HG02642 (cell line): ENCODE data around the gene MOXD1.
"Not testable (repeated sequence)": the region's sequence is repeated elsewhere in the genome, so short reads cannot be mapped to it uniquely, and the experiment has no call there.

ENCODE experiments used
- ATAC-seq: cut with Tn5 transposase; IDR thresholded peaks from one replicate; pipeline ENCODE4 v1.9.1; 2021; ENCODE audit warnings: mild to moderate bottlenecking; ENCODE audit not compliant: unreplicated experiment, poor library complexity

The MOXD1 gene

GRCh38 chr6:132287101-132287500, 114.2 kb downstream of the MOXD1 start:
- no peak for ATAC-seq

GRCh38 chr6:132286298-132287019, 114.8 kb downstream of the MOXD1 start:
- no peak for ATAC-seq

GRCh38 chr6:132285004-132285780, 116.1 kb downstream of the MOXD1 start:
- no peak for ATAC-seq

- no peak for ATAC-seq
Measured at GRCh38 chr6:132282696-132283095, 118.6 kb downstream of the MOXD1 start.

- ATAC-seq = no peak
Measured at GRCh38 chr6:132280436-132280835, 120.8 kb downstream of the MOXD1 start.

- peak; percentile 94 for ATAC-seq
Measured at GRCh38 chr6:132279592-132280139, 121.6 kb downstream of the MOXD1 start.

GRCh38 chr6:132275066-132275970, 126.0 kb downstream of the MOXD1 start:
- ATAC-seq = no peak

- ATAC-seq = no peak
Measured at GRCh38 chr6:132272776-132273175, 128.5 kb downstream of the MOXD1 start.

- ATAC-seq = no peak
Measured at GRCh38 chr6:132270726-132271402, 130.4 kb downstream of the MOXD1 start.

GRCh38 chr6:132268666-132269065, 132.6 kb downstream of the MOXD1 start:
- not testable (repeated sequence) for ATAC-seq

- no peak for ATAC-seq
Measured at GRCh38 chr6:132268209-132268608, 133.1 kb downstream of the MOXD1 start.

- no peak for ATAC-seq
Measured at GRCh38 chr6:132265451-132266097, 135.7 kb downstream of the MOXD1 start.

- no peak for ATAC-seq
Measured at GRCh38 chr6:132264021-132264500, 137.2 kb downstream of the MOXD1 start.

- ATAC-seq = no peak
Measured at GRCh38 chr6:132261354-132261753, 139.9 kb downstream of the MOXD1 start.

- ATAC-seq = no peak
Measured at GRCh38 chr6:132259070-132259469, 142.2 kb downstream of the MOXD1 start.

- no peak for ATAC-seq
Measured at GRCh38 chr6:132257561-132257960, 143.7 kb downstream of the MOXD1 start.

- no peak for ATAC-seq
Measured at GRCh38 chr6:132256457-132256856, 144.8 kb downstream of the MOXD1 start.

- ATAC-seq = no peak
Measured at GRCh38 chr6:132253906-132254305, 147.4 kb downstream of the MOXD1 start.

- no peak for ATAC-seq
Measured at GRCh38 chr6:132253211-132253610, 148.1 kb downstream of the MOXD1 start.
